Loucy (cell line): ENCODE data around the gene CTTNBP2.

Source experiments
- CTCF ChIP-seq: fragments of 200-600 bp; sonication (generic); conservative IDR thresholded peaks from 2 replicates; pipeline ENCODE4 v1.5.1; 2014; ENCODE audit warnings: mild to moderate bottlenecking, antibody characterized with exemption, low read length
- EZH2phosphoT487 ChIP-seq: fragments of 200-600 bp; IDR thresholded peaks from 2 replicates; pipeline ENCODE4 v1.6.1; 2018; ENCODE audit warnings: antibody characterized with exemption, mild to moderate bottlenecking, moderate library complexity, borderline replicate concordance

GRCh38 chr7:117782761-117783160, 90.5 kb downstream of the CTTNBP2 start:
- TF ChIP-seq CTCF (no peak), EZH2phosphoT487 (no peak)
